ENCODE data around the gene EPHB2.

- no peak for TF ChIP-seq ZNF670 (tag by site-specific recombination; IDR thresholded peaks at IDR 0.05; ENCODE audit: low read depth)
- no peak for TF ChIP-seq ZNF416 (tag by site-specific recombination; IDR thresholded peaks at IDR 0.05)
- no peak for TF ChIP-seq ZNF791 (tag by site-specific recombination; IDR thresholded peaks at IDR 0.05)
Measured at GRCh38 chr1:22875841-22876240, 165.2 kb downstream of the EPHB2 start.

All from HEK293 (cell line).